Testis (tissue), 3 donors: Measurements from ENCODE around the gene UNC50. TPM values are rescaled to one million over a fixed set of nuclear protein-coding genes. Genes with fewer than 3 reads are reported as not detected.

Source experiments
- DNase-seq: peaks from one replicate; pipeline ENCODE4 v3.0.0-alpha.2; 2019
- H3K27ac ChIP-seq, 2 donors: fragments of 200-600 bp; sonication (generic); one replicate each; pipeline ENCODE4 v1.5.1; 2019
- H3K27me3 ChIP-seq: fragments of 200-600 bp; sonication (generic); one replicate; pipeline ENCODE4 v1.5.1; 2019
- H3K36me3 ChIP-seq: fragments of 200-600 bp; sonication (generic); one replicate; pipeline ENCODE4 v1.5.1; 2017; ENCODE audit warnings: low read depth; ENCODE audit errors: missing control alignments
- H3K4me1 ChIP-seq: fragments of 200-600 bp; sonication (generic); one replicate; pipeline ENCODE4 v1.5.1; 2019
- H3K4me3 ChIP-seq, 2 donors: fragments of 200-600 bp; sonication (generic); one replicate each; pipeline ENCODE4 v1.5.1; 2017 to 2019
- H3K9me3 ChIP-seq: fragments of 200-600 bp; sonication (generic); one replicate; pipeline ENCODE4 v1.5.1; 2017
- POLR2A ChIP-seq: fragments of 450-650 bp; IDR thresholded peaks from one replicate; pipeline ENCODE4 v1.6.1; 2017; ENCODE audit warnings: antibody characterized with exemption, mild to moderate bottlenecking, moderate library complexity
- WGBS, 2 donors: methylation state at CpG; one replicate each; pipeline ENCODE4 v1.1.5; 2018; 5-methylcytosine and 5-hydroxymethylcytosine counted together
- intact Hi-C: fragments of 100-400 bp; cut with DNase I; formaldehyde crosslinking; loops from one replicate; pipeline ENCODE4 v1.15.1; 2023; ENCODE audit warnings: low total_unique reads
- polyA plus RNA-seq: library from polyadenylated mRNA; stranded (reverse); fragments of 350-450 nt; fragmentation: Illumina TruSeq; extraction: RNeasy Lipid Tissue Mini Kit (QIAGEN cat#74804); gene quantifications from one replicate; pipeline ENCODE4 v1.2.3, GENCODE V29; 2014; ENCODE audit warnings: low read depth, low replicate concordance; ENCODE audit not compliant: insufficient read depth
- total RNA-seq, 2 donors: library from RNA; depleted of rRNA; stranded (reverse); fragments of >200 nt; gene quantifications; one replicate each; pipeline ENCODE4 v1.2.3, GENCODE V29; 2016
- TF ChIP-seq, protein P1 (sequence below), 3 experiments: fragments of 450-650 bp in 2 of 3; fragments of 200-600 bp in 1 of 3; sonication (generic) in 1 of 3; IDR thresholded peaks; one replicate each; pipeline ENCODE4 v1.5.1; 2016 to 2019; ENCODE audit warnings: antibody characterized with exemption in 3 of 3, mild to moderate bottlenecking in 2 of 3, moderate library complexity in 1 of 3

Gene UNC50
- total and polyA plus RNA-seq, 3 donors from 2014 or later: 60.4 to 102 (median 60.8) TPM

- TF ChIP-seq POLR2A: no peak
- TF ChIP-seq, protein P1, sequence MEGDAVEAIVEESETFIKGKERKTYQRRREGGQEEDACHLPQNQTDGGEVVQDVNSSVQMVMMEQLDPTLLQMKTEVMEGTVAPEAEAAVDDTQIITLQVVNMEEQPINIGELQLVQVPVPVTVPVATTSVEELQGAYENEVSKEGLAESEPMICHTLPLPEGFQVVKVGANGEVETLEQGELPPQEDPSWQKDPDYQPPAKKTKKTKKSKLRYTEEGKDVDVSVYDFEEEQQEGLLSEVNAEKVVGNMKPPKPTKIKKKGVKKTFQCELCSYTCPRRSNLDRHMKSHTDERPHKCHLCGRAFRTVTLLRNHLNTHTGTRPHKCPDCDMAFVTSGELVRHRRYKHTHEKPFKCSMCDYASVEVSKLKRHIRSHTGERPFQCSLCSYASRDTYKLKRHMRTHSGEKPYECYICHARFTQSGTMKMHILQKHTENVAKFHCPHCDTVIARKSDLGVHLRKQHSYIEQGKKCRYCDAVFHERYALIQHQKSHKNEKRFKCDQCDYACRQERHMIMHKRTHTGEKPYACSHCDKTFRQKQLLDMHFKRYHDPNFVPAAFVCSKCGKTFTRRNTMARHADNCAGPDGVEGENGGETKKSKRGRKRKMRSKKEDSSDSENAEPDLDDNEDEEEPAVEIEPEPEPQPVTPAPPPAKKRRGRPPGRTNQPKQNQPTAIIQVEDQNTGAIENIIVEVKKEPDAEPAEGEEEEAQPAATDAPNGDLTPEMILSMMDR (IDR thresholded peaks at IDR 0.05): no peak
- peak; percentile 28 for DNase-seq
- intact Hi-C loops: no loop called here
- Histone ChIP-seq H3K36me3 (no peaks in the 10 kb centered on the region), H3K27ac (no peak overlapping the region), H3K27me3 (no peaks in the 10 kb centered on the region), H3K4me3 (no peak overlapping the region), H3K9me3 (no peaks in the 10 kb centered on the region), H3K4me1 (no peaks in the 10 kb centered on the region)
- WGBS, 2 donors: 76 to 81% methylated on average over 12 to 15 of the region's 15 CpGs
Measured at GRCh38 chr2:98572676-98573075, 35.7 kb upstream of the UNC50 start.

- no peaks in the 10 kb centered on the region for H3K4me1 ChIP-seq
- no peak for DNase-seq
- no peaks in the 10 kb centered on the region for H3K36me3 ChIP-seq
- TF ChIP-seq POLR2A: no peak
- H3K27ac ChIP-seq: no peak overlapping the region
- WGBS, 2 donors: 92 to 97% methylated on average over 9 to 13 of the region's 13 CpGs
- no peaks in the 10 kb centered on the region for H3K9me3 ChIP-seq
- intact Hi-C loops: no loop called here
- H3K4me3 ChIP-seq: no peak overlapping the region
- no peaks in the 10 kb centered on the region for H3K27me3 ChIP-seq
Measured at GRCh38 chr2:98573426-98573825, 35.0 kb upstream of the UNC50 start.

DNA sequence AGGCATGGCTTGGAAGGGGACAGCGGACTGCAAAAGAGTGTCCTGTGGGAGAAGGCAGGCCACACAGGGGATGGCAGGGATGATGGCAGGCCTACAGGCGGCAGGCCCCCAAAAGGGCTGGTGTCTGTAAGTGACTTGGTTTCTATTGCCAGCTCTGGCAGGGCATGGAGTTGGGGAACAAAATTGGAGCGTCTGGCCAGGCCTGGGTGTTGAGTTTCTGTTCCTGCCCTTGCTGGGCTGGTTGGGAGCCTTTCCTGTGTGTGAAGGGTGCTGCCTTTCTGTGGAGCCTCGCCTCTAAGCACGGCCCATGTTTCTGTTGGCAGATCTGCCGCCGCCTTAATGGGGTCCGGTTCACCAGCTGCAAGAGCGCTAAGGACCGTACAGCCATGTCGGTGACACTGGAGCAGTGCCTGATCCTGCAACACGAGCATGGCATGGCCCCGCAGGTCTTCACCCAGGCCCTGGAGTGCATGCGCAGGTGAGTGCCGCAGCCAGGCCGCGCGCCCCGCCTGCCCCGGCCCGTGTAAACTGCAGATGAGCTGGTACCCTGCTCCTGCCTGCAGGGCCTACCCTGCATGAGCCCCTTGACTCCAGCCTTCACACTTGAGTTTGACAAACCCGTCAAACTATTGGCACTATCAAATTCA is 31.6 kb upstream of the UNC50 start:
- Histone ChIP-seq H3K27ac (no peak overlapping the region), H3K9me3 (no peaks in the 10 kb centered on the region), H3K36me3 (no peaks in the 10 kb centered on the region), H3K4me3 (no peak overlapping the region), H3K4me1 (no peaks in the 10 kb centered on the region), H3K27me3 (no peaks in the 10 kb centered on the region)
- 93 to 95% methylated on average over 9 to 20 of the region's 22 CpGs for WGBS, 2 donors
- intact Hi-C loops: no loop called here
- TF ChIP-seq, protein P1 (IDR thresholded peaks at IDR 0.05): no peak
- no peak for TF ChIP-seq POLR2A
- no peak for DNase-seq

- WGBS, 2 donors: 79% methylated on average over 10 of the region's 10 CpGs
Measured at GRCh38 chr2:98577313-98577712, 31.1 kb upstream of the UNC50 start.

GRCh38 chr2:98578231-98578630 is 30.2 kb upstream of the UNC50 start:
- no peak for DNase-seq
- intact Hi-C loops: no loop called here

More at GRCh38 chr2:98577313-98577712, 31.1 kb upstream of the UNC50 start:
- no peak for DNase-seq
- Histone ChIP-seq H3K27me3 (no peaks in the 10 kb centered on the region), H3K4me3 (no peak overlapping the region), H3K9me3 (no peaks in the 10 kb centered on the region), H3K4me1 (no peaks in the 10 kb centered on the region), H3K27ac (no peak overlapping the region), H3K36me3 (no peaks in the 10 kb centered on the region)
- intact Hi-C loops: no loop called here
- TF ChIP-seq, protein P1 (IDR thresholded peaks at IDR 0.05): no peak
- TF ChIP-seq POLR2A: no peak

More at GRCh38 chr2:98578231-98578630, 30.2 kb upstream of the UNC50 start:
- Histone ChIP-seq H3K27ac (no peak overlapping the region), H3K9me3 (no peaks in the 10 kb centered on the region), H3K4me3 (no peak overlapping the region), H3K4me1 (no peaks in the 10 kb centered on the region), H3K36me3 (no peaks in the 10 kb centered on the region), H3K27me3 (no peaks in the 10 kb centered on the region)
- no peak for TF ChIP-seq POLR2A
- TF ChIP-seq, protein P1 (IDR thresholded peaks at IDR 0.05): no peak
- 91 to 93% methylated on average over 9 of the region's 9 CpGs for WGBS, 2 donors
